Smooth muscle cell (in vitro differentiated cells): ENCODE results near the gene CLPSL2. TPM values are rescaled to one million over a fixed set of nuclear protein-coding genes. Genes with fewer than 3 reads are reported as not detected.
A peak's percentile ranks its signal among the peaks of the same experiment; 100 is the strongest.

Experiments
- DNase-seq: peaks from one replicate; lab custom pipeline; 2025; ENCODE audit not compliant: unreplicated experiment; lab: John Stamatoyannopoulos, UW
- H2AFZ ChIP-seq: fragments of 200-600 bp; sonication (generic); 2 replicates; pipeline ENCODE4 v1.6.0; 2016; ENCODE audit warnings: antibody characterized with exemption, low read depth, mild to moderate bottlenecking
- H3F3A ChIP-seq: fragments of 200-600 bp; sonication (generic); 2 replicates; pipeline ENCODE4 v1.6.0; 2017; ENCODE audit warnings: antibody characterized with exemption, low read depth
- H3K27ac ChIP-seq: fragments of 200-600 bp; sonication (generic); 2 replicates; pipeline ENCODE4 v1.5.1; 2016; ENCODE audit warnings: low read depth, mild to moderate bottlenecking
- H3K27me3 ChIP-seq: fragments of 200-600 bp; sonication (generic); 2 replicates; pipeline ENCODE4 v1.6.1; 2016; ENCODE audit warnings: low read depth, mild to moderate bottlenecking
- H3K36me3 ChIP-seq: fragments of 200-600 bp; sonication (generic); 2 replicates; pipeline ENCODE4 v1.5.1; 2016; ENCODE audit warnings: low read depth
- H3K4me1 ChIP-seq: fragments of 200-600 bp; sonication (generic); 2 replicates; pipeline ENCODE4 v1.5.1; 2016; ENCODE audit warnings: low read depth
- H3K4me2 ChIP-seq: fragments of 200-600 bp; sonication (generic); 2 replicates; pipeline ENCODE4 v1.6.0; 2016; ENCODE audit warnings: mild to moderate bottlenecking
- H3K4me3 ChIP-seq: fragments of 200-600 bp; sonication (generic); 2 replicates; pipeline ENCODE4 v1.5.1; 2016; ENCODE audit warnings: mild to moderate bottlenecking
- H3K79me2 ChIP-seq: fragments of 200-600 bp; sonication (generic); 2 replicates; pipeline ENCODE4 v1.6.0; 2016; ENCODE audit warnings: low read depth, mild to moderate bottlenecking
- H3K9ac ChIP-seq: fragments of 200-600 bp; sonication (generic); 2 replicates; pipeline ENCODE4 v1.6.0; 2016; ENCODE audit warnings: low read depth
- H3K9me3 ChIP-seq: fragments of 200-600 bp; sonication (generic); replicated peaks from 2 replicates; pipeline ENCODE4 v1.5.1; 2016; ENCODE audit warnings: low read depth
- H4K20me1 ChIP-seq: fragments of 200-600 bp; sonication (generic); 2 replicates; pipeline ENCODE4 v1.6.0; 2016; ENCODE audit warnings: low read depth
- CTCF ChIP-seq: fragments of 200-600 bp; sonication (generic); IDR thresholded peaks from 2 replicates; pipeline ENCODE4 v1.5.1; 2017; ENCODE audit warnings: borderline replicate concordance, mild to moderate bottlenecking, antibody characterized with exemption; ENCODE audit not compliant: insufficient read depth, poor library complexity, severe bottlenecking
- WGBS: methylation state at CpG from one replicate; pipeline ENCODE4 v1.1.7; 2016; ENCODE audit warnings: low lambda C conversion rate; 5-methylcytosine and 5-hydroxymethylcytosine counted together
- polyA plus RNA-seq: library from polyadenylated mRNA; unstranded; fragments of >200 nt; fragmentation: Nextera tagmentation; extraction: Ambion mirVana; gene quantifications from 2 replicates; pipeline ENCODE4 v1.2.1, GENCODE V29; 2016
- total RNA-seq: library from RNA; depleted of rRNA; stranded (reverse); fragments of >200 nt; gene quantifications from 2 replicates; pipeline ENCODE4 v1.2.3, GENCODE V29; 2014

Gene CLPSL2
- total and polyA plus RNA-seq, 2 experiments from 2014 or later: 2.0 TPM; not detected in 1

DNA sequence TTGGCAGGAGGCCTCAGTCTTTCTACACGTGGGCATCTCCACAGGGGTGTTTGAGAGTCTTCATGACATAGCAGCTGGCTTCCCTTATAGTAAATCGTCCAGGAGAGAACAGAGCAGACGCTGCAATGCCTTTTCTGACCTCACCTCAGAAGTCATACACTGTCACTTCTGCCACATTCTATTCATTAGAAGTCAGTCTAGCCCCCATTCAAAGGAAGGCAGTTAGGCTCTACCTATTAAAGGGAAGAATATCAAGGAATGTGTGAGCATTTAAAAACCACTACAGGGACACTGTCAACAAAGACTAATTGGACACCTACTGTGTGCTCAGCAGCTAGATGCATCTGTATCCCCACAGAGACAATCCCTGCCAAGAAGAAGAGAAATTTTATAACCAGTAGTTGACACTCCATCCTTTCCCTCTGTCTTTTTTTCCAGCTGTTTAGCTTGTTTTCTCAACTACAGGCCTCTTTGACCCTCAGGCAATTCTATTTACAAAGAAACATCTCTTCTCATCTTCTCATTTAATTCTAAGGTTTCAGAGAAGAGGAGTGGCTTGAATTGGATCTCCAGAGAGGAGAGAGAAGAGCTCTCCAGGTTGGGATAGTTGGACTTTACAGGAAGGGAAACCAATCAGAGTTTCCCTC, 21.0 kb upstream of the CLPSL2 start:
- H3K36me3 ChIP-seq: no peaks in the 10 kb centered on the region
- TF ChIP-seq CTCF: no peak
- no peak for DNase-seq
- no peak overlapping the region for H2AFZ ChIP-seq
- no peak overlapping the region for H3K4me2 ChIP-seq
- H3K27me3 ChIP-seq: no peaks in the 10 kb centered on the region
- no peaks in the 10 kb centered on the region for H3K9me3 ChIP-seq
- no peaks in the 10 kb centered on the region for H3K79me2 ChIP-seq
- no peak overlapping the region for H3K9ac ChIP-seq
- H3K27ac ChIP-seq: no peak overlapping the region
- no peak overlapping the region for H3K4me3 ChIP-seq
- 28% methylated on average over 3 of the region's 3 CpGs for WGBS
- no peaks in the 10 kb centered on the region for H4K20me1 ChIP-seq
- H3K4me1 ChIP-seq: no peaks in the 10 kb centered on the region
- H3F3A ChIP-seq: no peaks in the 10 kb centered on the region

DNA sequence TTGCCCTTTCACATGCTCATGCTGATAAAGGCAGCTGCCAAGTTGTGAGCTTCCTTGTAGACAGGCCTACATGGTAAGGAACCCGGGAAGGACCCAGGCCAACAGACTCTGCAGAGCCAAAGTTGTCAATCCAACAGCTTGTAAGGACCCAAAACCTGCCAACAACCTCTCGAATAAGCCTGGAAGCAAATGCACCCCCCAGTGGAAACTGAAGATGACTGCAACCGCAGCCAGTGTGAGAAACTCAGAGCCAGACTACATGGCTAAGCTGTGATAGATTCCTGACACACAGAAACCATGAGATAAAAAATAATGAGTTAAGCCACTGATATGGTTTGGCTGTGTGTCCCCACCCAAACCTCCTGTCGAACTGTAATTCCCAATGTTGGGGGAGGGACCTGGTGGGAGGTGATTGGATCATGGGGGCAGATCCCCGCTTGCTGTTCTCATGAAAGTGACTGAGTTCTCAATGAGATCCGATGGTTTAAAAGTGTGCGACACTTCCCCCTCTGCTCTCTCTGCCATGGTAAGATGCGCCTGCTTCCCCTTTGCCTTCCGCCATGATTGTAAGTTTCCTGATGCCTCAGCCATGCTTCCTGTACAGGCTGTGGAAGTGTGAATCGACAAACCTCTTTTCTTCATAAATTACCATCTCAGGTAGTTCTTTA, 18.8 kb upstream of the CLPSL2 start:
- Histone ChIP-seq H2AFZ (no peak overlapping the region), H3K4me3 (no peak overlapping the region), H3K4me2 (no peak overlapping the region), H3K4me1 (no peaks in the 10 kb centered on the region), H3K9me3 (no peaks in the 10 kb centered on the region), H3K27ac (no peak overlapping the region), H3K36me3 (no peaks in the 10 kb centered on the region), H4K20me1 (no peaks in the 10 kb centered on the region), H3K27me3 (peaks cover 9% of the 10 kb centered on the region), H3K79me2 (no peaks in the 10 kb centered on the region), H3F3A (no peaks in the 10 kb centered on the region), H3K9ac (no peak overlapping the region)
- 54% methylated on average over 10 of the region's 10 CpGs for WGBS
- DNase-seq: no peak
- TF ChIP-seq CTCF: peak; percentile 36

GRCh38 chr6:35759426-35759825, 17.0 kb upstream of the CLPSL2 start:
- H3K9me3 ChIP-seq: no peaks in the 10 kb centered on the region
- no peaks in the 10 kb centered on the region for H3K4me1 ChIP-seq
- no peaks in the 10 kb centered on the region for H4K20me1 ChIP-seq
- DNase-seq: no peak
- H3K4me2 ChIP-seq: no peak overlapping the region
- TF ChIP-seq CTCF: no peak
- no peak overlapping the region for H3K4me3 ChIP-seq
- 61% methylated on average over 3 of the region's 3 CpGs for WGBS
- no peak overlapping the region for H3K27ac ChIP-seq
- H3K27me3 ChIP-seq: peaks cover 27% of the 10 kb centered on the region
- H3F3A ChIP-seq: no peaks in the 10 kb centered on the region
- H2AFZ ChIP-seq: no peak overlapping the region
- H3K79me2 ChIP-seq: no peaks in the 10 kb centered on the region
- no peak overlapping the region for H3K9ac ChIP-seq
- H3K36me3 ChIP-seq: no peaks in the 10 kb centered on the region
